ENCODE results near the gene PPP4R3B. TPM values are rescaled to one million over a fixed set of nuclear protein-coding genes. Genes with fewer than 3 reads are reported as not detected.

The PPP4R3B gene
- total and polyA plus RNA-seq, 2 of the 8 experiments (the other 6 are each of a cell fraction or from before 2014, with no cell fraction given), result 8.5 to 39.1 TPM

DNA sequence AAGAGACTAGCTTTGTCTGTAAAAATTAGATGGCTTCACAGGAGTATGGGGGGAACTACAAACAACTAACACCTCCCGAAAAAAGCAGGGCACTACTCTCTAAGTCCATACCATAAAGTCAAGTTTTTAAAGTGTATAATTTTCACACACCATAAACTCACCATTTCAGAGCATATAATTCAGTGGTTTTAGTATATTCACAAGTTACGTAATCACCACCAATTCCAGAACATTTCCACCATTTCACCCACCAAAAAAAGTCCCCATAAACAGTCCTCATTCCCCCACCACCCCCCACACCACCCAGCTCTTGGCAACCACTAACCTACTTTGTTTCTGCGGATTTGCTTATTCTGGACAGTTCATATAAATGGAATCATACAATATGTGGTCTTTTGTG, 64.1 kb downstream of the PPP4R3B start:
- Histone ChIP-seq H3K79me2 (ENCODE audit: control insufficient read depth in 1 of 2, insufficient read depth in 2 of 2, low read length in 2 of 2) (no peaks in the 10 kb centered on the region), H2BK120ac (replicated peaks; ENCODE audit: low read depth, low read length) (no peak overlapping the region), H2AFZ (ENCODE audit: low read length) (no peak overlapping the region), H3K9ac (replicated peaks in 1 of 4; ENCODE audit: extremely low read depth in 1 of 4, low read depth in 3 of 4, low read length in 3 of 4) (no peak overlapping the region), H3K4ac (replicated peaks; ENCODE audit: insufficient read length, low read depth, low read length) (no peak overlapping the region), H2BK12ac (ENCODE audit: low read depth, low read length) (no peak overlapping the region), H3K4me1 (replicated peaks in 1 of 4; ENCODE audit: control insufficient read depth in 3 of 4, insufficient read depth in 4 of 4, low read length in 3 of 4) (no peaks in the 10 kb centered on the region), H2BK20ac (ENCODE audit: low read length) (no peak overlapping the region), H2BK5ac (ENCODE audit: low read depth, low read length) (no peak overlapping the region), H3K14ac (ENCODE audit: insufficient read length) (no peak overlapping the region), H3K27me3 (replicated peaks in 1 of 4; ENCODE audit: control insufficient read depth in 3 of 4, extremely low read depth in 1 of 4, insufficient read depth in 3 of 4, low read length in 3 of 4) (no peaks in the 10 kb centered on the region), H3K23ac (ENCODE audit: insufficient read length) (no peak overlapping the region), H2BK15ac (ENCODE audit: low read length) (no peak overlapping the region), H3K18ac (ENCODE audit: extremely low read depth, low read length) (no peak overlapping the region), H3K23me2 (ENCODE audit: low read depth, low read length) (no peaks in the 10 kb centered on the region), H3K4me3 (ENCODE audit: extremely low read depth in 1 of 4, insufficient read depth in 2 of 4, low read depth in 3 of 4, low read length in 4 of 4) (no peak overlapping the region), H3K9me3 (ENCODE audit: insufficient read depth in 2 of 2, low read depth in 1 of 2, low read length in 1 of 2) (no peaks in the 10 kb centered on the region), H4K8ac (ENCODE audit: extremely low read depth, insufficient read depth, low read length) (no peak overlapping the region), H3K56ac (replicated peaks; ENCODE audit: insufficient read length, low read depth, low read length) (no peak overlapping the region), H3K4me2 (ENCODE audit: insufficient read depth in 1 of 2, low read depth in 2 of 2, low read length in 2 of 2) (no peak overlapping the region), H2AK5ac (ENCODE audit: low read depth, low read length) (no peak overlapping the region), H4K20me1 (replicated peaks in 1 of 2; ENCODE audit: control insufficient read depth in 1 of 2, insufficient read depth in 2 of 2, low read length in 2 of 2) (no peaks in the 10 kb centered on the region), H3K36me3 (ENCODE audit: control insufficient read depth in 2 of 4, insufficient read depth in 4 of 4, low read length in 3 of 4) (peaks cover 0 to 15% (median 4%) of the 10 kb centered on the region in 4 experiments; a peak in 4 of 8 replicates), H3K79me1 (ENCODE audit: low read depth, low read length) (no peaks in the 10 kb centered on the region), H3K27ac (ENCODE audit: low read depth, low read length) (no peak overlapping the region), H4K91ac (replicated peaks; ENCODE audit: insufficient read length, low read length) (no peak overlapping the region), H4K5ac (ENCODE audit: insufficient read length, low read depth, low read length) (no peak overlapping the region)
- TF ChIP-seq SIN3A (conservative IDR thresholded peaks at IDR 0.05 in 1 of 2, IDR thresholded peaks at IDR 0.05 in 1 of 2; ENCODE audit: low read depth in 1 of 2, low read length in 2 of 2), result no peak
- POLR2A ChIA-PET (ENCODE audit: partially characterized antibody), result interaction anchor here (0.9 kb wide), 1 partner anchor 19 kb away, joined by 3 read pairs; no protein-coding TSS in a partner anchor
- 96% methylated on average over 3 of the region's 3 CpGs; no CpG with 5 or more reads in 1 of the 2 experiments for WGBS, 2 experiments (ENCODE audit: extremely low coverage in 1 of 2, insufficient coverage in 1 of 2, insufficient read length in 1 of 2, insufficient replicate concordance in 2 of 2, low coverage in 1 of 2, low lambda C conversion rate in 2 of 2, missing lambda C conversion rate in 1 of 2)
- FAIRE-seq (no peak), DNase-seq (ENCODE audit: low read depth in 1 of 2, low spot score in 2 of 2) (no peak)
- CTCF ChIA-PET (ENCODE audit: partially characterized antibody), result interaction anchor here (0.9 kb wide), 1 partner anchor 28 kb away, joined by 3 read pairs; no protein-coding TSS in a partner anchor
